Activated CD4-positive, alpha-beta T cell treated with anti-CD3 and anti-CD28 coated beads for 4 hours (primary cell): ENCODE data around the gene GFI1.
"Not testable (repeated sequence)": the region's sequence is repeated elsewhere in the genome, so short reads cannot be mapped to it uniquely, and the experiment has no call there.

Experiments used
- DNase-seq, 2 donors: peaks; one replicate each; pipeline ENCODE4 v3.0.0-alpha.2; 2020

The GFI1 gene

GRCh38 chr1:92464588-92465255 is 22.0 kb downstream of the GFI1 start:
- DNase-seq, result no peak

DNA sequence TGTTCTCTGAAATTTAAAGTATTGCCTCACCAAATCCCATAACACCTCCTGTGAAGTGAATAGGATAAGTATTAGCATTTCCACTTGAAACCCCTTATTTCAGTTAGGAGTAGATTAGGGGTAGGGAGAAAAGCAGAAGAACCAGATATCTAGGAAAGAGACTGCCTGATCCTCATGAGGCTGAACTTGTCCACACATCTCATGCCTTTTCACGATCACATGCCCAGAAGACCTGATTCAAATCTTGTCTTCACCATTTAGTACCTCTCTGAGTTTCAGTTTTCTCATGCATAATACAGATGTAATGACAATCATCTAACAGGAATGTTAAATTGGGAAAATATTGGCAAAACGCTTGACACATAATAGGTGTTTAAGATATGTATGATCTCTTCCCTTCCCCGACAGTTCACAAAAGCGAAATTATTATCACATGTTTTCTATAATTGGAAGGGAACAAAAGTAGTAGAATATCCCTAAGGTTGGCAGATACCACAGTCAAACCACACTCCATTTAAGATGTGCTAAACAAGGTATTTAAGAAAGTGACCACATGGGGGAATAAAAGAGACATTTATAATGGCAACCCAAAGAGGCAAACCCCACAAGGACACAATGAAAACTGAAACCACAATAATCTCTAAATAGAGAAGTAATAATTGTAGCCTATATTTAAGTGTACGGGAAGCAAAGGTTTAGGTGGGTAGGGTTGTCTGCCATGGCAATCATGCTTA is 25.2 kb downstream of the GFI1 start:
- DNase-seq, result no peak

DNA sequence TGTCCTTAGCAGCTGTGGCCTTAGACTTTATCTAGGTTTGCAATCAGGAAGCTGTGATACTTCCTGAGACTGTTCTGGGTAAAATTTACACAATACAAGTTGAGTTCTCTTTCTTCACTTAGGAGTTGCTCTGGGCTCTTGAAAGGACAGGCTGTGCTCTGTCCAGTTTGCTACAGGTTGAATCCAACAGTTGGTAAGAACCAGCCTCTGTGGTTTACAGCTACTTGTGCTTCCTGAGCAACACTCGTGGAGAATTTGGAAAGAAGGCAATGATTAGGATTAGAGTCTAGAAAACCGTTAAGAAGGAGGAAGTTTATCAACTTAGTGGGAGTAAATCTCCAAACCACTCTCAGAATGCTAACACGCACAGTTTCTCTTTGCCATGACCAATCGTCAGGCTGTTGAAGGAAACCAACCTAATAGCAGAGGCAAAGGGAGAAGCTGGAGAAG is 26.8 kb downstream of the GFI1 start:
- no peak for DNase-seq

DNA sequence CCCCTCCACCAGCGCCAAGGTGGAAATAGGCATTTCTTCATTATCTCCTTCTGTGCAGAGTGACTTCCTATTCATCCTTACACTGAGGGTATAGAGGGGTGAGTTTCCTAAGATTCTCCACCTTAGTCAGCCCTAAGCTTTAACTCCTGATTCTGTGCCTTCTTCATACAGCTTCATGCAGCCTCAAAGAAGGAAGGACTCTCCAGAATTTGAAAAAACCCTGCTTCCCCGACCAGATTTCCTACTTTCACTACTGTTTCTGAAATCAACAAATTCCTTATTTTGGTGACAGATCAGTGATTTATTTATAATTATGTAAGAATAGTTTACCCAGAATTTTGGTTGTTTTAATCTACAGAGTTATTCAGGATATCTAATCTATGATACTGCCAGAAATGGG is 28.6 kb downstream of the GFI1 start:
- DNase-seq, result no peak

DNA sequence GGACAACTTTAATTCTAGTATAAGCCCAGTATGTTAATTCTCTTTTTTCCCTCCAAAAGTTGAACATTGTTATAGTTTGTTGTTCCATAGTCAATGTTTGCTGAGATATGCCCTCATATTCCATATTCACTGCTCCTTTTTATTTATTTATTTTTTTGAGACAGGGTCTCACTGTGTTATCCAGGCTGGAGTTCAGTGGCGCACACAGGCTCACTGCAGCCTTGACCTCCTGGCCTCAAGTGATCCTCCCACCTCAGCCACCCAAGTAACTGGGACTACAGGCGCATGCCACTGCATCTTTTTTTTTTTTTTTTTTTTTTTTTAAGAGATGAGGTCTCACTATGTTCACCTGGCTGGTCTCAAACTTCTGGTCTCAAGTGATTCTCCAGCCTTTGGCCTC is 38.7 kb downstream of the GFI1 start:
- DNase-seq, result no peak

GRCh38 chr1:92447033-92447681 is 39.6 kb downstream of the GFI1 start:
- DNase-seq, result no peak

- DNase-seq, result no peak
These were observed 40.2 kb downstream of the GFI1 start for GRCh38 chr1:92446546-92446945.

GRCh38 chr1:92445865-92446264 is 40.9 kb downstream of the GFI1 start:
- DNase-seq, result no peak

- no peak for DNase-seq
These were observed 42.4 kb downstream of the GFI1 start for GRCh38 chr1:92444351-92444750.

- DNase-seq, result no peak
These were observed 42.8 kb downstream of the GFI1 start for GRCh38 chr1:92443893-92444292.

DNA sequence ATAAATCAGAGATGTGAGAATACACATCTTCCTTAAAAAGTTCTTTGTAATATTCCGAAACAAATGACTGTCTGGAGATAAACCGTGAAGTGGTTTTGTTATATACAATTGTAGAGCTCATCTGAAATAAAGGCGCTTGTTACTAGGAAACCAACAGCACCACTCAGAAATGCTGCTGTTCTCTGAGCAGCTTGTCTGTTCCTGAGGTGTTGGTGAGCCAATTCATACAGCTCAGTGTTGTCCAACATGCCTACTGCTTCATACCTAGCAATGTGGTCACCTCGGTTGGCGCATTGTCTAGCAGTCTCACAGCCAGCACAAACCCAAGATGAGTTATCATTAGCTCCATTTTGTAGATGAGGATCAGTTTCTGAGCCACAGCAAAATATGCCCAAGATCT is 44.4 kb downstream of the GFI1 start:
- no peak for DNase-seq

GRCh38 chr1:92441697-92442342 is 44.9 kb downstream of the GFI1 start:
- no peak for DNase-seq

- no peak for DNase-seq
These were observed 45.4 kb downstream of the GFI1 start for GRCh38 chr1:92441316-92441696.

- no peak for DNase-seq
These were observed 47.4 kb downstream of the GFI1 start for GRCh38 chr1:92439291-92439690.

GRCh38 chr1:92434572-92434971 is 52.2 kb downstream of the GFI1 start:
- not testable (repeated sequence) for DNase-seq

- DNase-seq, result no peak
These were observed 56.7 kb downstream of the GFI1 start for GRCh38 chr1:92430030-92430429.

DNA sequence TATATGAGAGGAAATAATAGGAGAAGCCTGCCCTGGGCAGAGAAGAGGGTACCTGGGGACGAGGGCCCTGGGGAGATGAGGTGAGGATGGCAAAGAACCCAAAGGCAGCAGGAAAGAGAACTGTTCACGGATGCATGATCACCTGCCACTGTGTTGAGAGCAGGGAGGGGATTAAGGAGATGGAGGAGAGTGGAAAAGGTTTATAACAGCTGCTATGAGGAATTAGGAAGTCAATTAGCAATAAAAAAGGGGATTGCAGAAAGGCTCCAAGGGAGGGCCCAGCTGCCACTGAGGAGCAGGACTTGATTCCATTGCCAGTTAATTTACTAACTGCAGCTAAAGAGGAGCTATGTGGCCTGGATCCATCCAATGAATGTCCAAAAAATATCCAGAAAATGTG is 61.1 kb downstream of the GFI1 start:
- DNase-seq, result no peak
